Uterus (tissue), 2 donors: ENCODE data around the gene MB.

Experiments used
- POLR2A ChIP-seq, 2 donors: fragments of 450-650 bp; IDR thresholded peaks; one replicate each; pipeline ENCODE4 v1.6.1; 2016; ENCODE audit warnings: antibody characterized with exemption in 2 of 2, mild to moderate bottlenecking in 1 of 2, moderate library complexity in 1 of 2
- TF ChIP-seq, protein P1 (sequence below), 4 experiments: fragments of 200-600 bp in 2 of 4; fragments of 450-650 bp in 2 of 4; sonication (generic) in 2 of 4; IDR thresholded peaks; one replicate each; pipeline ENCODE4 v1.5.1; 2016 to 2019; ENCODE audit warnings: antibody characterized with exemption in 4 of 4, mild to moderate bottlenecking in 2 of 4, moderate library complexity in 1 of 4

DNA sequence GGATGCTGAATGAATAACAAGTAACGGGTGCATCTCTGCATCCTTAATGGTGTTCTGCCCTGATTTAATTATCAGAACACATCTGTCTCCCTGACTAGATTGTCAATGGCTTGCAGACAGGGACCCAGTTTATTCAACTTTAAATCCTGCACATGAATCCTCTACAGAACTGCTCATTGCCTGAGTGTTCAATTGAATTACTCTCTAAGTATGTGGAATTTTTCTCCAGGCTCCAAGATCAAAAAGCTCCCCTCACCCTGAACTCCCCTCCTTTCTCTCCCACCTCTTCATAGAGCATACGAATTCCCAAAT is 11.8 kb downstream of the MB start:
- TF ChIP-seq, protein P1, sequence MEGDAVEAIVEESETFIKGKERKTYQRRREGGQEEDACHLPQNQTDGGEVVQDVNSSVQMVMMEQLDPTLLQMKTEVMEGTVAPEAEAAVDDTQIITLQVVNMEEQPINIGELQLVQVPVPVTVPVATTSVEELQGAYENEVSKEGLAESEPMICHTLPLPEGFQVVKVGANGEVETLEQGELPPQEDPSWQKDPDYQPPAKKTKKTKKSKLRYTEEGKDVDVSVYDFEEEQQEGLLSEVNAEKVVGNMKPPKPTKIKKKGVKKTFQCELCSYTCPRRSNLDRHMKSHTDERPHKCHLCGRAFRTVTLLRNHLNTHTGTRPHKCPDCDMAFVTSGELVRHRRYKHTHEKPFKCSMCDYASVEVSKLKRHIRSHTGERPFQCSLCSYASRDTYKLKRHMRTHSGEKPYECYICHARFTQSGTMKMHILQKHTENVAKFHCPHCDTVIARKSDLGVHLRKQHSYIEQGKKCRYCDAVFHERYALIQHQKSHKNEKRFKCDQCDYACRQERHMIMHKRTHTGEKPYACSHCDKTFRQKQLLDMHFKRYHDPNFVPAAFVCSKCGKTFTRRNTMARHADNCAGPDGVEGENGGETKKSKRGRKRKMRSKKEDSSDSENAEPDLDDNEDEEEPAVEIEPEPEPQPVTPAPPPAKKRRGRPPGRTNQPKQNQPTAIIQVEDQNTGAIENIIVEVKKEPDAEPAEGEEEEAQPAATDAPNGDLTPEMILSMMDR (IDR thresholded peaks at IDR 0.05), result no peak
- no peak for TF ChIP-seq POLR2A (IDR thresholded peaks at IDR 0.05)
